Brain microvascular endothelial cell (primary cell): ENCODE data around the gene IL1A.

ENCODE experiments used
- DNase-seq: peaks from one replicate; pipeline ENCODE4 v3.0.0-alpha.2; 2020
- H3K27ac ChIP-seq: fragments of 250-450 bp; sonication (Bioruptor Pico); 2 replicates; pipeline ENCODE4 v1.5.1; 2020; ENCODE audit warnings: mild to moderate bottlenecking, moderate library complexity
- H3K27me3 ChIP-seq: fragments of 250-450 bp; sonication (Bioruptor Pico); replicated peaks from 2 replicates; pipeline ENCODE4 v1.5.1; 2020; ENCODE audit warnings: mild to moderate bottlenecking
- H3K36me3 ChIP-seq: fragments of 250-450 bp; sonication (Bioruptor Pico); replicated peaks from 2 replicates; pipeline ENCODE4 v1.5.1; 2020; ENCODE audit warnings: mild to moderate bottlenecking
- H3K4me3 ChIP-seq: 2 replicates; pipeline ENCODE4 v1.5.1; 2011; ENCODE audit warnings: low read depth, mild to moderate bottlenecking, control low read depth, low read length, moderate library complexity
- in situ Hi-C: cut with HindIII; loops from 2 replicates; pipeline ENCODE4 v1.10.0; 2017; ENCODE audit warnings: low sequenced_read_pairs, low pct_ligation_motif_present
- TF ChIP-seq, protein P1 (sequence below): IDR thresholded peaks from 2 replicates; pipeline ENCODE4 v1.5.1; 2011; ENCODE audit warnings: low read depth, mild to moderate bottlenecking, moderate library complexity, low read length, control low read depth, inconsistent platforms; ENCODE audit errors: missing control alignments

Gene IL1A

DNA sequence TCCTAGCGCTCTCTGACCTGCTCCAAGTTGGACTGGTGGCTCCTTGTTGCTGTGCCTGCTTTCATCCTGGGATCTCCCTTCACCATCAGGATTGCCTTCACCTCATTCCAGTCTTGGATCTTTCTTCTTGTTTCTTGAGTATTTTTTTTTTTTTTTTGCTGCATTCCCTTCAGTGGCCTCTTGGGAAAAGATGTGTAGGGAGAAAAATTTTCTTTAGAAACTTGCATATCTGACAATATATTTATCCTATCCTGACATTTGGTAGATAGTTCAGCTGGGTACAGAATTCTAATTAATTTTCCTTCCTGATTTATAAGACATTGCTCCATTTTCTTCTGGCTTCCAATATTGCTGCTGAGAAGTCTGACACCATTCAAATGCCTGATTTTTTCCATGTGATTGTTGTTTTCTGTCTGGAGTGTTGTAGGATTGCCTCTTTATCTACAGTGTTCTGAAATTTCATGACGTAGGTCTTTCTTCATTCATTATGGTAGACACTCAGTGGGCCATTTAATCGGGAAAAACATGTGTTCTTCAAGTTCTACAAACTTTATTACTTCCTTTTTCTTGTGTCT, 23.0 kb upstream of the IL1A start:
- in situ Hi-C loops, result no loop called here
- DNase-seq, result no peak
- Histone ChIP-seq H3K36me3 (no peaks in the 10 kb centered on the region), H3K4me3 (no peak overlapping the region), H3K27ac (no peak overlapping the region), H3K27me3 (no peaks in the 10 kb centered on the region)
- TF ChIP-seq, protein P1, sequence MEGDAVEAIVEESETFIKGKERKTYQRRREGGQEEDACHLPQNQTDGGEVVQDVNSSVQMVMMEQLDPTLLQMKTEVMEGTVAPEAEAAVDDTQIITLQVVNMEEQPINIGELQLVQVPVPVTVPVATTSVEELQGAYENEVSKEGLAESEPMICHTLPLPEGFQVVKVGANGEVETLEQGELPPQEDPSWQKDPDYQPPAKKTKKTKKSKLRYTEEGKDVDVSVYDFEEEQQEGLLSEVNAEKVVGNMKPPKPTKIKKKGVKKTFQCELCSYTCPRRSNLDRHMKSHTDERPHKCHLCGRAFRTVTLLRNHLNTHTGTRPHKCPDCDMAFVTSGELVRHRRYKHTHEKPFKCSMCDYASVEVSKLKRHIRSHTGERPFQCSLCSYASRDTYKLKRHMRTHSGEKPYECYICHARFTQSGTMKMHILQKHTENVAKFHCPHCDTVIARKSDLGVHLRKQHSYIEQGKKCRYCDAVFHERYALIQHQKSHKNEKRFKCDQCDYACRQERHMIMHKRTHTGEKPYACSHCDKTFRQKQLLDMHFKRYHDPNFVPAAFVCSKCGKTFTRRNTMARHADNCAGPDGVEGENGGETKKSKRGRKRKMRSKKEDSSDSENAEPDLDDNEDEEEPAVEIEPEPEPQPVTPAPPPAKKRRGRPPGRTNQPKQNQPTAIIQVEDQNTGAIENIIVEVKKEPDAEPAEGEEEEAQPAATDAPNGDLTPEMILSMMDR, result peak; percentile 4

DNA sequence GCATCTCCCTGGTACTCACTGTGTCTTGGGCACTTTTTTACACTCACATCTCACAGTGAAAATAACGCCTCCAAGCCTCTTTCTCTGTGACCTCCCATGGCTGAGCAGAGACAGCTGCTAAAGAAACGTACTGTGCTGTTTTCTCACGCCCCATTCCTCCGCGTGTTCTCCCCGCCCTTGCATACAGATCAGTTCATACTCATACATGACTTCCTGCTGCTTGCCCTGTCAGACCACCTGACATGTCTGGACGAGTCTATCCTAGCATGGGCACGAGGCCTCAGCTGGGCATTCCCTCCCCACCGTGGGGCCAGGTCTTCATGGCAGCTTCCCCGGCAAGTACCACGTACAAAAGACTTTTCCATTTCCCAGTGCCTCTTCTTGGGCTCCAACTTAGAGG, 21.2 kb upstream of the IL1A start:
- Histone ChIP-seq H3K36me3 (no peaks in the 10 kb centered on the region), H3K4me3 (no peak overlapping the region), H3K27ac (peak overlapping the region; percentile 85), H3K27me3 (no peaks in the 10 kb centered on the region)
- TF ChIP-seq, protein P1, result no peak
- DNase-seq, result no peak
- in situ Hi-C loops, result no loop called here

DNA sequence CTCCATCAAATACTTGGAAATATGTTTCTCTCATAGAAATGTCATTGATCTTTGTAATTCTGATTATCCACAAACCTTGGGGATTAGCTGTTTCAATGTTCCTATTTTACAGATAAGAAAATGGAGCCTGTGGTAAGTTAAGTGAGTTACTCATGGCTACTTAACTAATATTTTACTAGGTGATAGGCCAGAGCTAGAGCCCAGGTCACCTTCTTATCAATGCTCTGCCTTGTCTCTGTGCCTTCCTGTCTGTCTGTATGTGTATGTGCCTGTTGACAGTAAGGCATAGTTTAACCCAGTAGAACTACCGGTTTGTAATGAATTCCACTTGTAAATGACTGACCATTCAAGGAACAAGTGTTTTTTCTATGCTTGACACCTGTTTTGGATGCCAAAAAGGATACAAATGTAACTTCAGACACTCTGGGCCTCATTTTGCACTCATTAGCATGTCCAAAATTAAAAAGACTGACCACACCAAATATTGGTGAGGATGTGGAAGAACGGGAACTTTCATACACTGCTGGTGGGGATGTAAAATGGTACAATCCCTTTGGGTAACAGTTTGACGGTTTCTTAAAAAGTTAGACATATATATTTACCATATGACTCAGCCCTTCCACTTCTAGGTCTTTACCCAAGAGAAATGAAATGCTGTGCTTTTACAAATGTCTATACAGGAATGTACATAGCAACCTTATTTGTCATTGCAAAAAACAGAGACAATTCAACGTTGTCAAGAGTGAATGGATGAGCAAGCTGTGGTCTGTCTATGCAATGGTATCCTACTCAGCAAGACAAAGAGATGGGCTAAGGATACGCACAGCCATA, 19.6 kb upstream of the IL1A start:
- no peaks in the 10 kb centered on the region for H3K27me3 ChIP-seq
- H3K27ac ChIP-seq, result peak overlapping the region; percentile 85
- H3K36me3 ChIP-seq, result no peaks in the 10 kb centered on the region
- no peak overlapping the region for H3K4me3 ChIP-seq
- peak; percentile 90 for DNase-seq
- TF ChIP-seq, protein P1, result no peak
- in situ Hi-C loops, result no loop called here

DNA sequence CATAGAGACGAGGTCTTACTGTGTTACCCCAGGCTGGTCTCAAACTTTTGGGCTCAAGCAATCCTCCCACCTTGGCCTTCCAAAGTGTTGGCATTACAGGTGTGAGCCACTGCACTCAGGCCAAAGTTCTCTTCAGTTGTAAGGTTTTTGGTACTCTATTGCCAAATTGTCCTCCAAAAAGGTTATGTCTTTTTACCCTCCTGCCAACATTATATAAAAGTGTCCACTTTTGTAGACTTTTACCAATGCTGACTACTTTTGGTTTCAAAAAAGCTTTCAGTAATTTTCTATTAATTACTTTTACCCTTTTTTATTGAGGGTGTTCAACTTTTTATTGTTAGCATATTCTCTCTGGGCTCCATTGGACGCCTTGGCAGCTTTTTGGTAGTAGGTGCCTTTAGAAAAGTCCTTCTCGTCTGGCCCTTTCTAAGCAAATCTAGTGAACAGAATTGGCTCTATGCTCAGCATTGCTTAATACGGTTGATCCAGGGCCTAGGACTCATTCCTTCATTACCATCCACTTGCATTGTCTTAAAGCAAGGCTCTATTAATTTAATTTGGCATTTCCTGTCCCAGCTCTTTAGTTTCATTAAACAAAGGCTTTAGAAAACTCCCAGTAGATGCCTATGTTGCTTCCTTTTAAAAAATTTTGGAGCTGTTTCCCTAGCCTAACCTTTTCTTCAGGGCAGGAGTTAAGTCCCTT, 16.7 kb upstream of the IL1A start:
- no peak for DNase-seq
- Histone ChIP-seq H3K27me3 (no peaks in the 10 kb centered on the region), H3K36me3 (no peaks in the 10 kb centered on the region), H3K27ac (no peak overlapping the region), H3K4me3 (no peak overlapping the region)
- TF ChIP-seq, protein P1, result no peak
- in situ Hi-C loops, result no loop called here

DNA sequence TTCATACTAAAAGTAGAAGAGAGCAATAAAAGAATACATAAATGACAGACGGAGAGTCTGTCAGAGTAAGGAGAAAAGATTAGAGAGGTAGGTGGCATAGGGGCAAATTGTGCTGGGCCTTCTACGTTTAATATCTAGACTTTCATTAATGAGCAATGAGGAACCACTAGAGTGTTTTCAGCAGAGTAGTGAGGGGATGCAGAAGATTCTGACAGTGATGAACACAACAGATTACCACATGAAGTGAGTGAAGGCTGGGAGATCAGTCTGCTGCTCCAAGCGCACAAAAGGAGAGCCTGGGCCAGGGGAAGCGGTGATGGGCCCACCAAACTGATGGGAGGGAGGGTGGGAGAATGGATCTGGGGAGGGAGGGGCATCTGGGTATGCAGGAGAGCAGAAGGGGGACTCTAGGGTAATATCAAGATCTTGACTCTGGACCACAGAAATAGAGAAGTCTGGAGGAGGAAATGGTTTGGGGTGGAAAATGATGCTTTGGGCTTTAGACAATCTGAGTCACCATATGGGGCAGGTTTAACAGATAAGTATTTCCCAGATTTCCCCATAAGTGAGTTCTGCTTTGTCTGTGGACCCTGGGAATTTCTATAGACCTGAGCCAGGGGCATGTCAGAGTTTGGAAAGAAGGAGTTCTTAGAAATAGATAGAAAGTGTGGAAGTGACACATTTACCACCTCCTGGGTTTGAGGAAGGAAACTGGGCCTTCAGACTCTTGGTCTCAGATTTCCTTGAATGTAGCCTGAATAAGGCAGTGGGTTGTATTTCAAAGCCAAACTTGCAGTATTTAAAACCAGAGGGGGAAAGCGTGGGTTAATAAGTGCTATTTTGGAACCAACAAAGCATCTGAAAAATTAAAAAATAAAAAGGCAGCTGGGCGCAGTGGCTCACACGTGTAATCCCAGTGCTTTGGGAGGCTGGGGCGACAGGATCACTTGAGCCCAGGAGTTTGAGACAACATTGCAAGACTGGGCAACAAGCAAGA, 15.0 kb upstream of the IL1A start:
- no peak overlapping the region for H3K27ac ChIP-seq
- DNase-seq, result no peak
- H3K4me3 ChIP-seq, result no peak overlapping the region
- in situ Hi-C loops, result no loop called here
- H3K27me3 ChIP-seq, result no peaks in the 10 kb centered on the region
- TF ChIP-seq, protein P1, result no peak
- H3K36me3 ChIP-seq, result no peaks in the 10 kb centered on the region
